Adipose tissue (tissue), 3 donors: ENCODE measurements around the gene MAPK10. TPM values are rescaled to one million over a fixed set of nuclear protein-coding genes. Genes with fewer than 3 reads are reported as not detected.

Experiments used
- H3K27ac ChIP-seq: one replicate; pipeline ENCODE4 v1.5.1; 2013; ENCODE audit warnings: low read depth, low read length
- WGBS, 3 donors: extraction: QIAGEN DNeasy Blood & Tissue Kit; methylation state at CpG; one replicate each; pipeline ENCODE4 v1.1.7; 2013; 5-methylcytosine and 5-hydroxymethylcytosine counted together
- polyA plus RNA-seq, 3 donors: library from polyadenylated mRNA; stranded (reverse); fragments of 200-250 nt; gene quantifications; one replicate each; pipeline ENCODE4 v1.2.3, GENCODE V29; 2013
- donor health status: healthy with polysubstance abuse.
- donor health status: Bipolar disorder and iron deficiency.
- donor health status: healthy.

MAPK10 gene
- polyA plus RNA-seq, 3 donors = 3.8 to 37.8 (median 34.9) TPM

DNA sequence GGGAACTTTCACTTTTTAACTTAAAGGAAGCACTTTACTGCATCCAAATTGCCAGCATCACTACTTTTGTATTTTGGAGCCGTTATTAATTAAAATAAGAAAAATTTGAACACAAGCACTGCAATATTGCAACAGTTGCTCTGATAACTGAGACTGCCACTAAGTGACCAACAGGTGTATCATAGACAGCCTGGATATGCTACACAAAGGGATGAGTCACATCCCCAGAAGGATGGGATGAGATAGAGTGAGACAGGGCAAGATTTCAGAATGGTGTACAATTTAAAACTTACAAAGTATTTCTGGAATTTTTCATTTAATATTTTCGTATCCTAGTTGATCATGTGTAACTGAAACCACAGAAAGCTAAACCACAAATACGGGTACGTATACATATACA, 204.1 kb downstream of the MAPK10 start:
- 89 to 92% (median 91%) methylated on average over 4 of the region's 4 CpGs for WGBS, 3 donors
- H3K27ac ChIP-seq = no peak overlapping the region

DNA sequence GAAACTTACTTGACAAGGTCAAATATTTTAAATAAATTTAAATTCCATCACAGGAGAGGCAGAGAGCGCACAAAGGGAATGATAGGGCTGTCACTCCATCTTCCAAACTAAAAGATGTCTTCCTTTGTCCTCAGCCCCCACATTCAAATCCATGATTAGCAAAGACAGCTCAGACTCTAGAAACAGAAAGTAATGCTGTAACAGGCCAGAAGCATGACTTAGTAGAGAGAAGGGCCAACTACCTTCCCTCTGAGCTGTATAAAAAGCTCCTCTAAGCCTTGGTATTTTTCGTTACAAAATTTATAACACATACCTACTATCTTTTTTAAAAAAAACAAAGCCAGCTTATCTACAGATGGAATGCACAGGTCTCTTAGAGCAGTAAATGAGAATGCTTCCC, 207.4 kb downstream of the MAPK10 start:
- WGBS, 3 donors = 78 to 79% (median 79%) methylated on average over 2 of the region's 2 CpGs
- no peak overlapping the region for H3K27ac ChIP-seq

DNA sequence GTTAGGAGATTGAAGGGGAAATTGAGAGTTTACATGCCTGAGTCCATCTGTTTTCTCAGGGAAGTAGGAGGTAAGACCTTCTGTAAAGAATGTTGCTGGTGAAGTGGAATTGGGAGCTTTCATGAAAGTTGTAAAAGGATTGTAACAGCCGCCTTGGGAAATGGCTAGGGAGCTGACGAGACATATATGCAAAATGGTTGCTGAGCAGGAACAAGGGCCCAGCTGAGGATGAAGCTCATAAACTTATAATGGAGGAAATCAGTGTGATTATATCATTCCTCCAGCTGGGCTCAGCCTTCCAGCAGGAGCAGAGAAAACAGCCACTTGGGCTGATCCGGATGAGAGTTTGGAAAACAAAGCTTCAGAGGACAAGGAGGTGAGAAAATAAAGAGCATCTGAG, 208.7 kb downstream of the MAPK10 start:
- 83 to 93% (median 89%) methylated on average over 3 of the region's 3 CpGs for WGBS, 3 donors

DNA sequence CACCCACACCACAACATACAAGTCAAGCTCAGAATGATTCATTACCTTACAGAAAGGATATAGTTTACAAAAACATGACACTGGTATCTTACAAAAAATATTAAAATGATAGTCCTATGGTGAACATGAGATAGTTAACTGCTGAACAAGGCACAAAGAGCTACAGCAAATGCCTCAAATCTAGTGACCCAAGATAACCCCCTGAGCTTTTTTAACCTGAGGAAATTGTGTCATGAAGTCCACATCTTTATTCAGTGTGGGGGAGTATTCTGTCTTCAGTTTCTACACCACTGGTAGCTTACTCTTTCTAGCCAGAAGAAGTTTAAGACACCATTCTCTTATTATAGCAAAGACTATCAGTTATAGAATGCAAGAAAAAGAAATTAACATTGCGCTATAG, 218.7 kb downstream of the MAPK10 start:
- 94 to 96% (median 95%) methylated on average over 1 of the region's 1 CpG for WGBS, 3 donors

More for the DNA sequence above, 208.7 kb downstream of the MAPK10 start:
- no peak overlapping the region for H3K27ac ChIP-seq

DNA sequence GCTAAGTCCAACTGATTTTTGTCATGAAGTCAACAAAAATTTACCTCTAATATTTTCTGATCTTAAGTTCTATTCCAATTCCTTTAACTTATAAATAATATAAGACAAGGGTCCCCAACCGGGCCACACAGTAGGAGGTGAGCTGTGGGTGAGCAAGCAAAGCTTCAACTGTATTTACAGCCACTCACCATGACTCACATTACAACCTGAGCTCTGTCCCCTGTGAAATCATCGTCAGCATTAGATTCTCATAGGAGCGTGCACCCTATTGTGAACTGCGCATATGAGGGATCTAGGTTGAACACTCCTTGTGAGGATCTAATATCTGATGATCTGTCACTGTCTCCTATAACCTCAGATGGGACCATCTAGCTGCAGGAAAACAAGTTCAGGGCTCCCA, 227.4 kb downstream of the MAPK10 start:
- WGBS, 3 donors = 89 to 94% (median 94%) methylated on average over 4 of the region's 4 CpGs
- no peak overlapping the region for H3K27ac ChIP-seq

More for the DNA sequence above, 218.7 kb downstream of the MAPK10 start:
- H3K27ac ChIP-seq = no peak overlapping the region

DNA sequence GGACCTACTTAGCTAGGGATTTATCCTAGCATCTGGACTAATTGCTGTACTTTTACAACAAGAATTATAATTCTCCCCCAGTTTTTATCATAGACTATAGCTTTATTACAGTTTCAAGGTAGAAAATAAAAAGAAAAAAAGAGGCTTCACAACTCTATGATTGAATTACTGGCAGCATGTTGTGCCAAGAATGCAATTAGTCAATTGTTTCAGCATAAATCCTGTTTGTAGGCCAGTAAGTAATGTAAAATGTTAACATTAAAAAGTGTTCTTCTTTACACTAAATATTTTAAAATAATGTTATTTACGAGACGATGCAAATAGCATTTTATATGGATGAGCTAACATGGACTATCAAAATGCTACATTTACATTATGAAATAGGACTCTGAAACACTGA, 228.4 kb downstream of the MAPK10 start:
- 75 to 85% (median 83%) methylated on average over 2 of the region's 2 CpGs for WGBS, 3 donors

DNA sequence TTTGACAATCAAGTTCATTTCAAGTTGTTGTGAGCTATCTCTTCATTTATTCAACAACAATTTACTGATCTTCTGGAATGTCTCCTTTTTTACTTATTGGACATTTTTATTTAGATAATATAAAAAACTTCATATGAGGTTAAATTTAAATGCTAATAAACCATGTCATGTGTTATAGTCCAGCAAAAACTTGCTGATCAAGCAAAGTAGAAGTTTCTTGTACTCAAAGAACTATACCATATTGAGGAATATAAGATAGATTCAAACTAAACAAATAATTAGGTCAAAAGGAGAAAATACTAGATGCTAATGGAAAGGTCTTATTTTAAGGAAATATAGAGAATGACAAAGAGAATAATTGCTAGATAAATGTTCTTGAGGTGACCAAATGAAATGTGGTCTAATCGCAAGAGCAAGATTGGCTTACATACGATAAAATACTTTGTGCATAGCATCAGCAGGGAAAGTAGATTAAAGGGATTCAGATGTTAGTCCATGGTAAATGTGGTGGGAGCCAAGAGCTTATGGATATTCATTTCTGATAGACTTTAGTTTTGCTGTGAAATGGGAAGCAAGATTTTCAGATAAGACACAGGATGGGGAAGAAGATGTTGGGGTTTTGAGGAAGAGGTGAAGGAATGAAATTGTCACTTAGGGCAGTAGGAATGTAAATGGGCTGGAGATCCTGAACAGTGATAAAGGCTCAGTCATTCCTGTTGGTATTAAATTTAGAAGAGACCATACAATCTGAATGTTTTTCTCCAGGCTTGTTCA, 229.5 kb downstream of the MAPK10 start:
- 89 to 96% (median 91%) methylated on average over 2 of the region's 2 CpGs for WGBS, 3 donors
- no peak overlapping the region for H3K27ac ChIP-seq

More for the DNA sequence above, 228.4 kb downstream of the MAPK10 start:
- no peak overlapping the region for H3K27ac ChIP-seq

DNA sequence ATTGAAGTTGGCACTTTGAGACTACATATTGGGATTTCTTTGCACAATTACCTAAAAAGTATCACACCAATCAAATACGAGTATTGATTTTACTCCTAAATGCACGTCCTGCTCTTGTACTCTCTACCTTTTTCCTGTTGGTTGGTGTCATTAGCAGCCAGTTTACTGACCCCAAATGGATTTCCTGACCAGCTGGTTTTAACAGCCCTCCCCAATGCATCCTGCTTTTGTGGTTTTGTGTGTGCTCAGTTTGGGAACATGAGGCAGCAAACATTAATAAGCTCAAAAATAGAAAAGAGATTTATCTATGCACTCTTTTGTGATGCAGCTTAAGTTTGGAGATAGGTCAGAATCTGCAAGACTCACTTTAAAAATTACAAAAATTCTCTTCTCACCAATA, 230.3 kb downstream of the MAPK10 start:
- 39 to 54% (median 50%) methylated on average over 2 of the region's 2 CpGs for WGBS, 3 donors
- H3K27ac ChIP-seq = no peak overlapping the region

DNA sequence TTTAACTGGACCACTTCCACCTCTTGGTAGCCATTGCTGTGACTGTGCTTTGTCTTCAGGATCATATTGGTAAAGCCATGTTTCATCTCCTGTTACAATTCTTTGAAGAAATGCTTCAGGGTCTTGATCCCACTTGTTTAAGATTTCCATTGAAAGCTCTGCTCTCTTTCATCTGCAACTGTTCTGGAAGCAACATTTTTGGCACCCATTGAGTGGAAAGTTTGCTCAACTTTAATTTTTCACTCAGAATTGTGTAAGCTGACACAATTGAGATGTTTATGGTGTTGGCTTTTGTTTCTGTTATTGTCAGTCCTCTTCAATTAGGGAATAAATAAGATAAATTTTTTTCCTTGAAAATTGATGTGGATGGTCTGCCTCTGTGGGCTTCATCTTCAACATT, 237.4 kb downstream of the MAPK10 start:
- no peak overlapping the region for H3K27ac ChIP-seq

DNA sequence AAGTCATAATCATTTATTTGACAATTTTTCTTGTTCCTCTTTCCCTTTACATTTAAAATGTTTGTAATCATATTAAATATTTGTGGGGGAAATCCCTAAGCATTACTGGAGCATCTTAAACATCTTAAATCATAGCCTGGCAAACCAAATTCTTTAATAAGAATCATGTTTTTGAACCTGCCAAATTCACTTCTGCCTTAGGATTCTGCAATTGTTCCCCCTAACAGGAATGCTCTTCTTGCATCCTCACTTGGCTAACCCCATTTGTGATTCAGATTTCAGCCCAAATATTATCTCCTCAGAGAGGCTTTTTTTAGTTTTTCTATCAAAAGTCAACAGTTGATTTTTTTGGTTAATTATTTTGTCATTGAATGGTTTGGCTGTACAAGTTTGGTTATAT, 241.1 kb downstream of the MAPK10 start:
- H3K27ac ChIP-seq = no peak overlapping the region

DNA sequence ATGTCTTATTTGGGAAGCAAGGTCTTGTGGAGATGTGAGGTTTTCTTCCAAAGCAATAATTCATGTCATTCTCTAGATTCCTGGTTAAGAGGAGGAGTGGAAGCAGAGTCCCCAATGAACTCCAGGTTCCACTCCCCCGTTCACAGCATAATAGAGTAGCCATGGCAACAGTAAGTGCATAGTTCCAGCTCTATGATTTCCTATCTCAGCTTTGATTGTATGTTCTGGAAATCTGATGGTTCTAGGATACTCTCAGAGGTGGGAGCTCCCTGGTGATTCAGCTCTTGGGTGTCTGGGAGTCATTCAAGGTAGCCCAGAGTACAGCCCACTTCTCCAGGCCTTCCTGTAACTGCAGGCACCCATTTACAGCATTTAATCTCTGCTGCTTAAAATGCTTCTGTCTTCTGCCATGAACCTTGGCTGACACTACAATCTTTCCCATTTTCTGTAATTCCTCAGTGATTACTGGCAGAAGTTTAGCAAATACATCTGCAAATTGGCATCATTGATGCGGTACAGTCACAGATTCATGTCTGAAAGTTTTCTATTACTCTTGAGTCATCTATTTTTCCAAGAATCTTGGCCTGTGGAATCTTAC, 242.0 kb downstream of the MAPK10 start:
- WGBS, 3 donors = 49 to 58% (median 54%) methylated on average over 2 of the region's 2 CpGs
- H3K27ac ChIP-seq = no peak overlapping the region

DNA sequence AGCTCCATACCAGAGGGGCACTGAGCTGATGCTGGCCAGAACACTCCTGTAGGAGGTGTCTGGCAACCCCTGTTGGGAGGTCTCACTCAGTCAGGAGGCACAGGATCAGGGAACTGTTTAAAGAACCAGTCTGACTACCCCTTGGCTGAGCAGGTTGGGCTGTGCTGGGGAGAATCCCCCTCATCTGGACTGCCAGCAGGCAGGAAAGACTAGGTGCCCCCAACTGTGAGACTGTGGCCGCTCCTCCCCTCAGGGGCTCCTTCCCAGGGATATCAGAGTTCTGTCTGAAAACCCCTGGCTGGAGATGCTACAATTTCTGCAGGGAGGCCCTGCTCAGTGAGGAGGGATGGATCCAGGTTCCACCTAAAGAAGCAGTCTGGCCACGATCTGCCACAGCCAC, 245.3 kb downstream of the MAPK10 start:
- no peak overlapping the region for H3K27ac ChIP-seq
- 69 to 94% (median 89%) methylated on average over 2 of the region's 2 CpGs for WGBS, 3 donors

DNA sequence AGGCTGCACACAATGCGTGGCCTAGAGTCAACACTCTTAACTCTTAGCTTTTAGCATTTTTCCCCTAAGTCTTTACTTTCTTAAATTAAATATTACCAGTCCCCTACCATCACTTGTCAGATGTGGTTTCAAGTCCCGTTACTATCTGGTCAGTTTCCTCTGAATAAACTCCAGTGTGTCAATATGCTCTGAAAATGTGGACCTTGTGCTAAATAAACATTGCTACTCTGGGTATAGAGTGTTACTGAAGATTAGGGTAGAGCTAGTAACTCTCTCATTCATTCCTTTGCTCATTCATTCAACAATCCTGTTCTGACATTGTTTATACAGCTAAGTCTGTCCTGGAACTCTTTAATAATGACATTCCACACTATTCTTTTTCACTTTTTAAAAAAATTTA, 251.0 kb downstream of the MAPK10 start:
- H3K27ac ChIP-seq = no peak overlapping the region
- 60 to 86% (median 85%) methylated on average over 2 of the region's 2 CpGs for WGBS, 3 donors

DNA sequence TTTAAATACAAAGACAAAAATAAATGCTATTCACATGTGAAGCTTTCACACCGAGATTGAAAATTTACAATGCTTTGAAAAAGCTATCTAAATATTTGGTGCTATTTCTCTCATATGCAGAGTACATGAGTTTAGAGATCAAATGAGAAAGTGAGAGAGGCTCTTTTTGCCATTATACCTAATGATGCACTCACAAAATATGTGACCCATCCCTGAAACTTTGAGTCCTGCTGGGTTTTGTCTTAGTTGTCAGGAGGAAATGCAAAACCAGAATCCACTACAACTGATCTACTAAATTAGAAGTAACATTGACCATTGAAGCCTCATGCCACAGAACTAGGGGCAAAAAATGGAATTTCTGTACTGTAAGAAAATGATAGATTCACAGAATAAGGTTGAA, 251.7 kb downstream of the MAPK10 start:
- WGBS, 3 donors = 65 to 85% (median 71%) methylated on average over 1 of the region's 1 CpG
- H3K27ac ChIP-seq = no peak overlapping the region

DNA sequence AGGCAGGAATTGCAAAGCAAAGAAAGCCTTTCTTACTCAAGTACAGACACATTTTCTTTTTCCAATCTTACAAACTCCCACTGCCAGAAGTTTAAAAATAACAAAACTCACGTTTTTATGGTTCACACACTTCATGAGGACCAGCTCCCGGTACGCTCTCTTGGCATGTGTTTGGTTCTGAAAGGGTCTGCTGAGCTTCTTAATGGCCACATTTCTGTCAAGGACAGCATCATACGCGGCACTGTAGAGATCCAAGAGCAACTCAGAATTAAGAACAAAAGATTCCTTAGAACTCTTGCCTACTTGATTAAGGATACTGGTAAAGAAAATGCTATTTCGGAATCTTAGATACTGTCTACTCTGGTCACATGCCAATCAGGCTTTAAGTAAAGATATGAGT, 252.7 kb downstream of the MAPK10 start:
- 72 to 79% (median 78%) methylated on average over 6 of the region's 6 CpGs for WGBS, 3 donors

DNA sequence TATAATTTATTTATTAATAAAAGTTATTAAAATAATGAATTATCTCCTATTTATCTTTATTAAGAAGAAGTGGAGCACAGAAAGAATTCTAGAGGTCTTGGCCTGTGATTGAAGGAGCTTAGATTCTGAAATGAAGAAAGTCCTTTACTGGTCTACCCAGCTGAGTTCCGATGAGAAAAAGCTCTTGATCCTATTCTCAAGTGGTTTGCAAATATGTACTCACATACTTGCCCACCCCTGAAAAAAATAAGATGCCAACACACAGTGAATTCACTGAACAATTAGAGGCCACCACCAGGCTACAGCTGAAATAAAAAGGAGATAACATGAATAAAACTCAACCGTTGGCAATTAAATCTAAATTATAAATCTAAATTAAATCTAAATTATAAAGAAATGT, 253.4 kb downstream of the MAPK10 start:
- H3K27ac ChIP-seq = no peak overlapping the region
- WGBS, 3 donors = 81 to 89% (median 83%) methylated on average over 2 of the region's 2 CpGs

More for the DNA sequence above, 252.7 kb downstream of the MAPK10 start:
- no peak overlapping the region for H3K27ac ChIP-seq

DNA sequence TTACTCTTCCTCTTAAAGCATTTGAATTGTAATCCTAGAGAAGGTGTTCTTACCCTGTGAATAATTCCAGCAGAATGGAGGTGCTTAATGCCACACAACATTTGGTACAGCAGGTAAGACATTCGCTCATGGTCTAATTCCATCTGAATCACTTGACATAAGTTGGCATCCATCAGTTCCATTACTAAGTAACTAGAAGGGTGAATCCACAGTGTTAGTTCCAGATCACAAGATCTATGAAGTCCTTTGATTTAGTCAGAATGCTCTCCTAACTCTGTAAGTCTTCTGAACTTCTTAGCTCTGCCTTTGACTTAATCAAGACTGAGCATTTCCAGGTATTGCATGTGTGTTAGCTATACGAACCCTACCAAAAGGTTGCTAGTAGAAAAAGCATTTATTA, 258.0 kb downstream of the MAPK10 start:
- 89 to 97% (median 91%) methylated on average over 2 of the region's 2 CpGs for WGBS, 3 donors
- no peak overlapping the region for H3K27ac ChIP-seq

DNA sequence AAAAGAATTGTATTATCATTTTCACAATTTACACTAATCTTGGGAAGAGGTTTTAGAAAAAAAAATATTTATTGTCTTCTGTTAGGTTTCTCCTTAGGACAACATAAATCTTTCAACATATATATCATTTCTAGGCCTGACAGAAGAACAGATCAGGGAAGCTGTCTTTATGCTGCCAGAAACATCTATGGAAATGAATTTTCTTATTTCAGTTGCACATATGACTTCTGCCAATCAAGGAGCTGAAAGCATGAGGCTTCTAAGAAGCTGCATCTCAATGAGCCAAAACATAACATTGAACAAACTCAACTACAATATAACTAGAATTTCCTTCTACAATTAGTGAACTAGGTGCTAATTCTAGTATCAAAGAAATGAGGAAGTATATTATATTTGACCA, 258.4 kb downstream of the MAPK10 start:
- H3K27ac ChIP-seq = no peak overlapping the region

DNA sequence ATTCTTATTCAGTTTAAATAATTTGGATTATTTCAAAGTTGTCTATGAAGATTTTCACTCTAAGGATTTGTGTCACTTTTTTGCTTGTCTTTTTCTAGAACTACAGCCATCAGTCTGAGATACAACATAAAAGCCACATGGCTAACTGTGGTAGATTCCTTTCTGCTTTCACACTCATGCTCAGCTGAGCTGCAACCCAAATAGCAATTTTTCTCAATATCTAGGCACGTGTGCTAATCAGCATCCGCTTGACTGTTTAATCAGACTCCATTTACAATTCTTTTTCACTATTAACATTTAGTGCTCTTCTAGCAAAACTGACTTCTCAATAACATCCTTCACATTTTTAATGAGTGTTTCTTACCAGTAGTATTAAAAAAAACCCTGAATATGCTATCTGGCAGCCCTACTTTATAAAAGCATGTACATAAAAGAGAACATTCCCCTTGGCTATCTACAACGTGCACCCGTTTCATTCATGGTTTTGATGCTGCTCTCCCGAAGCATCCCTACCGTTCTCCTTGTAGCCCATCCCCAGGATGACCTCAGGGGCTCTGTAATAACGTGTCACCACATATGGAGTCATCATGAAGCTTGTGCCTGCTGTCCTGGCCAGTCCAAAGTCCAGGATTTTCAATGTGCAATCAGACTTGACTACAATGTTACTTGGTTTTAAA, 259.2 kb downstream of the MAPK10 start:
- H3K27ac ChIP-seq = no peak overlapping the region
- 82 to 87% (median 86%) methylated on average over 7 of the region's 7 CpGs for WGBS, 3 donors

DNA sequence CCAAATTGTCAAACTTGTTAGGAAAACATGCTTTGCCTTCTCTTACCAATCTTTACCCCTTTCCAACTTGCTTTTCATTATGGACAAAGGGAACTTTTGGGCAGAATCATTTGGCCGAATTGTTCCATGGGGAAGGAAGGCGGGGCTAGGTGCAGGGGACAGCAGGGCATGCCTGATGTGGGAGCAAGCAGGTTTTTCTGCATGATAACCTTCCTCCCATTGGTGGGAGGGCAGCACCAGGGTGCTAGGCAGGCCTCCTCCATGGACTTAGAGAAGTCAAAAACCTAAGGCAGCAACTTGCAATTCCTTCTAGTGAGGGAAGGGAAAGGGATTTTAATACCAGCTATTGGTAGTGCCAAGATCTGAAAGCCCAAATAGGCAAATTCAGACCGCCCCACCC, 260.5 kb downstream of the MAPK10 start:
- no peak overlapping the region for H3K27ac ChIP-seq
- 88 to 92% (median 92%) methylated on average over 3 of the region's 3 CpGs for WGBS, 3 donors
